Stimulated activated CD4-positive, alpha-beta T cell treated with anti-CD3 and anti-CD28 coated beads, Interleukin-15, amount 100 ng/mL, for 48 hours (primary cell): ENCODE data around the gene JAKMIP2.
"Not testable (repeated sequence)": the region's sequence is repeated elsewhere in the genome, so short reads cannot be mapped to it uniquely, and the experiment has no call there.

Experiments
- DNase-seq, 2 donors: peaks; one replicate each; pipeline ENCODE4 v3.0.0-alpha.2; 2020; ENCODE audit warnings: low read depth in 2 of 2

The JAKMIP2 gene

GRCh38 chr5:147558826-147559225, 223.7 kb downstream of the JAKMIP2 start:
- no peak for DNase-seq

GRCh38 chr5:147557876-147558745, 224.4 kb downstream of the JAKMIP2 start:
- DNase-seq, result no peak

- no peak for DNase-seq
Observed at GRCh38 chr5:147555176-147555575, 227.4 kb downstream of the JAKMIP2 start.

- no peak for DNase-seq
Observed at GRCh38 chr5:147554261-147554817, 228.2 kb downstream of the JAKMIP2 start.

- DNase-seq, result not testable (repeated sequence)
Observed at GRCh38 chr5:147553817-147554216, 228.7 kb downstream of the JAKMIP2 start.

- no peak for DNase-seq
Observed at GRCh38 chr5:147552897-147553296, 229.6 kb downstream of the JAKMIP2 start.

- no peak for DNase-seq
Observed at GRCh38 chr5:147551677-147552076, 230.9 kb downstream of the JAKMIP2 start.

GRCh38 chr5:147547730-147548129, 234.8 kb downstream of the JAKMIP2 start:
- no peak for DNase-seq

- no peak for DNase-seq
Observed at GRCh38 chr5:147544556-147544955, 238.0 kb downstream of the JAKMIP2 start.

- DNase-seq, result no peak
Observed at GRCh38 chr5:147539053-147539452, 243.5 kb downstream of the JAKMIP2 start.

- DNase-seq, result no peak
Observed at GRCh38 chr5:147538236-147538635, 244.3 kb downstream of the JAKMIP2 start.
